ENCODE data around the gene PRCP.

The PRCP gene

DNA sequence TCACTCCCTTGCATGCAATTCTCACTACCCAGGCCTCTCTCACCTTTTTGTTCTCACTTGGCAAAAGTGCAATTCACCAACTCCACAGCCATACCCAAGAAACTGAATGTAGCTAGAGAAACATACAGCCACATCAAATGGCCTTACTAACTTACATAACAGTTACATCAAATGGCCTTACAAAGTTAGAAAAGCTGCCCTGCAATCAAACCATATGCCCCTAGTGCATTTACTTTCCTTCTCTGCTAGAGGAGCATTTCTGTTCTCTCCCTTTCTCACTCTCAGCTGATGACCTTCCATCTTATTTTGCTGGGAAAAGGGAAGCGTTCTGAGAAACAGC is 10.3 kb downstream of the PRCP start:
- TF ChIP-seq POLR2AphosphoS5 (IDR thresholded peaks at IDR 0.05; ENCODE audit: low read depth, low read length), result no peak
- no peak for TF ChIP-seq POLR2A (IDR thresholded peaks at IDR 0.05; ENCODE audit: low read depth, low read length)
- TF ChIP-seq TAF1 (IDR thresholded peaks at IDR 0.05; ENCODE audit: borderline replicate concordance, low read depth, low read length), result no peak

GRCh38 chr11:82889133-82890001 is 10.9 kb downstream of the PRCP start:
- FAIRE-seq, result no peak
- no peak for TF ChIP-seq POLR2A (IDR thresholded peaks at IDR 0.05; ENCODE audit: low read depth, low read length)
- TF ChIP-seq POLR2AphosphoS5 (IDR thresholded peaks at IDR 0.05; ENCODE audit: low read depth, low read length), result no peak
- TF ChIP-seq TAF1 (IDR thresholded peaks at IDR 0.05; ENCODE audit: borderline replicate concordance, low read depth, low read length), result no peak
- DNase-seq (ENCODE audit: insufficient read length), result no peak

More for the DNA sequence above, 10.3 kb downstream of the PRCP start:
- DNase-seq (ENCODE audit: insufficient read length), result no peak
- FAIRE-seq, result peak; percentile 50

DNA sequence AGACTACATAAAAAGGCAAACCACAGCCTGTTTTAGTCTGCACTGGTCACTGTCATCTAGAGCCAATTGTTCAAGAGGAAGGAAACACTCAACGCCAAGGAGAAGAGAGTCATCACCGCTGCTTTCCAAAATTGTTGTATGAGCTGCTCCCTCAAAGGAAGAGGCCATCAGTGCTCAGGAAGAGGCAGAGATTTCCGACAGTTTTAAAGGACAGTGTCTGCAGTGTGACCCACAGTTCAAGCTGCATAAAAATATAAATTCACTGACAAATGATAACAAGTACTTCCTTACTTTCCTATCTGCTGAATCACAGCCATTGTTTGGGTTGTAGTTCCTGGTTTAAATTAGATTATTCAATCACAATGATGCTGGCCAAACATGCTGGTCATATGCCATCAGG is 16.4 kb downstream of the PRCP start:
- FAIRE-seq (no peak), DNase-seq (ENCODE audit: insufficient read length) (no peak)
- TF ChIP-seq POLR2AphosphoS5 (IDR thresholded peaks at IDR 0.05; ENCODE audit: low read depth, low read length) (no peak), TAF1 (IDR thresholded peaks at IDR 0.05; ENCODE audit: borderline replicate concordance, low read depth, low read length) (no peak), POLR2A (IDR thresholded peaks at IDR 0.05; ENCODE audit: low read depth, low read length) (no peak)

DNA sequence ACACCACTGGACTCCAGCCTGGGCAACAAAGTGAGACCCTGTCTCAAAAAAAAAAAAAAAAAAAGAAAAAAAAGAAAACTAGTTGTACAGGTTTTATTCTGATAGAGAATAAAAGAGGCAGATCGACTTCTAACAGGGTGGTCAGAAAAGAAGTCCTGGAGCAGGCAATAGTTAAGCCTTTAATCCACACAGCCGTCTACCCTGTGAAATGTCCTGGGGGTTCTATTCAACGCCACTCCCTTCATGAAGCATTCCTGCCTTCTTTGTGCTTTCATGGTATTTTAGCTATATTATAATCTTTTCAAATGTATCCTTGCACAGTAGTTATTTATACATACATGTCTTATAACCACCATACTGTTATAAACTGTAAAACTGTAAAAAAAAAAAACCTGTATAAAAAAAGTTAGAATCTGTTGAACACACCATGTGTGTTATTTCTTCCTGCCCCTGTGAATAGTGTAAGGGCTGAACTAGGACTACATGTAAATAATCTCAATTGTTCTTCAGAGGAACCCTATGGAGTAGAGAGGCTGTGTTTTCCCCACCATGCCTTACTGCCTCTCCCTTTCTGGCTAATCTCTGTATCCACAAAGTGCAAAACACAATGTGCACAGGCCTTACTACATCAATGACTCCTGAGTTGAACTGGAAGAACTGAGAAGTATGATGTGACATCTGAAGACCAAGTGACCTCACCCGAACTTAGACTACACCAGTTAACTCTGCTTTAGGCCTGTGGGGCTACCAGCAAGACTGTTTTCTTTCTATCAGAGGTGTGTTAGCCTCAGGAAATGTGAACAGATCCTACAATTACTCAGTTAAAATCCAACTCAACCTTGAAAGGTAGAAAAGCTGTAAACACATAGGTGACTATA is 25.3 kb downstream of the PRCP start:
- no peak for DNase-seq (ENCODE audit: insufficient read length)
- no peak for FAIRE-seq
- TF ChIP-seq POLR2AphosphoS5 (IDR thresholded peaks at IDR 0.05; ENCODE audit: low read depth, low read length), result no peak
- TF ChIP-seq TAF1 (IDR thresholded peaks at IDR 0.05; ENCODE audit: borderline replicate concordance, low read depth, low read length), result no peak
- TF ChIP-seq POLR2A (IDR thresholded peaks at IDR 0.05; ENCODE audit: low read depth, low read length), result no peak

DNA sequence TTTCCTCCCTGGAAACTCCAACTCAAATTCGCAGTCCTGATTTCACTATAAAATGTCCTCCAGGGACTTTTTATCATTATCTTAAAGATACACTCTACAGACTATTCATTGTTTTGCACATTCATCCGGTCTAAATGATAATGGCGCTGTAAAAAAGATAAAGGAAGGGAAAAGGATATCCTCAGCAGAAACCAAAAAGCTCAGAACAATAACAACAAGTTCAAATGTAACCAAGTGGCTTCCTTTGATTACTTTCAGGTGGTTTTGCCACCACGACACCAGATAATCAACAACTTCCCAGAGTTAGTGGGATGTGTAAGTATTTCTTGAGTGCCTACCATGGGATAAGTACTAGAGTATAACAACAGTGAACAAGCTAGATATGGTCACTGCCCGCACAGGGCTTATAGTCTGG is 26.3 kb downstream of the PRCP start:
- DNase-seq (ENCODE audit: insufficient read length), result no peak
- TF ChIP-seq TAF1 (IDR thresholded peaks at IDR 0.05; ENCODE audit: borderline replicate concordance, low read depth, low read length), result no peak
- TF ChIP-seq POLR2AphosphoS5 (IDR thresholded peaks at IDR 0.05; ENCODE audit: low read depth, low read length), result no peak
- TF ChIP-seq POLR2A (IDR thresholded peaks at IDR 0.05; ENCODE audit: low read depth, low read length), result no peak
- FAIRE-seq, result no peak

DNA sequence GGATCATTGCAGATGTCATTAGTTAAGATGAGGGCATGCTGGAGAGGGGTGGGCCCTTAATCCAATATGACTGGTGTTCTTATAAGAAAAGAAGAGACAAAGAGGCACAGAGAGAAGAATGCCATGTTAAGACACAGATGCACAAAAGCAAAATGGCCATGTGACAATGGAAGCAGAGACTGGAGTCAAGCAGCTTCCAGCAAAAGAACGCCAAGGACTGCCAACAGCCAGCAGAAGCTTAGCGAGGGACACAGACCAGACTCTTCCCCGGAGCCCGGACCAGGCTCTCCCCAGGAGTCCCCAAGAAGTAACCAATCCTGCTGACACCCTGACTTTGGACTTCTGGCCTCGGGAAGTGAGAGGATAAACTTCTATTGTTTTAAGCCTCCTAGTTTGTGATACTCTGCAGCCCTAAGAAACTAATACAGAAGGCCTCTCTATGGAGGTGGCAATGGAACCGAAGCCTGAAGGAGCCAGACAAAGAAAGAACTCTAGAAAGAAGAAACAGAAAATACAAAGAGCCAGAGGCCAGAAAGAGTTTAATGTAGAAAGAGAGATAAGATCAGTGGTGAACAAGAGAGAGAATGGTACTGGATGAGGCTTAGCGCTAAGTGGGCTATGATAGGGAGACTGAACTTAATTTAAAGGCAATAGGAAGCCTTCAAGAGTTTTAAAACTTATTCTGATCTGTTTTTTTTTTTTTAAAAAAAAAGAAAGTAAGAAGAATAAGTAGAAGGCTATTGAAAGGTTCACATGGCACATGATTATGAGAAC is 27.7 kb downstream of the PRCP start:
- FAIRE-seq, result peak; percentile 48
- DNase-seq (ENCODE audit: insufficient read length), result no peak
- TF ChIP-seq POLR2AphosphoS5 (IDR thresholded peaks at IDR 0.05; ENCODE audit: low read depth, low read length) (no peak), TAF1 (IDR thresholded peaks at IDR 0.05; ENCODE audit: borderline replicate concordance, low read depth, low read length) (no peak), POLR2A (IDR thresholded peaks at IDR 0.05; ENCODE audit: low read depth, low read length) (no peak)

DNA sequence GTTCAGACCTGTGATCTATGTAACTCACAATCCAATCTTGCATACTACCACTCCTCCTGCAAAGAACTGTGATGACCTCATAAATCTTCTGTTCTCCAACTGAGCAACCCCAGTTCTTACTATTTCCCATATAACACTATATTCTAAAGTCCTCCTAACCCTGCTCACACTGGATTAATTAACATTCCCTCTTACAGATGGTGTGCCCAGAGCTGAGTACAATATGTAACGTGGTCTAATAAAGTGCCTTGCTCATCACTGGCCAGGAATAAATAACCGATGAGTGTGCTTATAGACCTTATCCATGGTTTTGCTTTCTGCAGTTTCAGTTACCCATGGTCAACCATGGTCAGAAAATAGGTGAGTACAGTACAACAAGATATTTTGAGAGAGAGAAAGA is 28.6 kb downstream of the PRCP start:
- TF ChIP-seq POLR2A (IDR thresholded peaks at IDR 0.05; ENCODE audit: low read depth, low read length) (no peak), TAF1 (IDR thresholded peaks at IDR 0.05; ENCODE audit: borderline replicate concordance, low read depth, low read length) (no peak), POLR2AphosphoS5 (IDR thresholded peaks at IDR 0.05; ENCODE audit: low read depth, low read length) (no peak)
- FAIRE-seq (no peak), DNase-seq (ENCODE audit: insufficient read length) (no peak)

DNA sequence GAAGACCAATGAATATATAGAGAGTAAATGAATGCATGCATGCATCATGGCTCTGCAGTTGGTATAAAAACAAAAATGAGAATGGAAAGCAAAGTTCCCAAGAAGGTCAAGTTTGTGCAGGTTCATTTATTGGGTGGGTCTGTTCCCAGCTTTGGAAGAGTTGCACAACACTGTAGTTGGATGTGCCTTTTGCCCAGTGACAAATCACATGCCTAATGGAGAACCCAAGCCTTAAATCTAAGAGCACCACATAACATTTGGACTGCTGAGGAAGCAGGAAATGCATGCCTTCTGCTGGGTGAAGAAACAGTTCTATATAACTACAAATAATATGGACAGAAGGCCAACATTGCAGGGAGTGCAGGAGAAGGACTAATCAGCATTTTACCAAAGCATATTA is 30.6 kb downstream of the PRCP start:
- TF ChIP-seq POLR2A (IDR thresholded peaks at IDR 0.05; ENCODE audit: low read depth, low read length) (no peak), POLR2AphosphoS5 (IDR thresholded peaks at IDR 0.05; ENCODE audit: low read depth, low read length) (no peak), TAF1 (IDR thresholded peaks at IDR 0.05; ENCODE audit: borderline replicate concordance, low read depth, low read length) (no peak)
- DNase-seq (ENCODE audit: insufficient read length) (no peak), FAIRE-seq (no peak)

GRCh38 chr11:82867495-82868082 is 32.6 kb downstream of the PRCP start:
- DNase-seq (ENCODE audit: insufficient read length), result no peak
- TF ChIP-seq POLR2A (IDR thresholded peaks at IDR 0.05; ENCODE audit: low read depth, low read length), result no peak
- TF ChIP-seq TAF1 (IDR thresholded peaks at IDR 0.05; ENCODE audit: borderline replicate concordance, low read depth, low read length), result no peak
- no peak for TF ChIP-seq POLR2AphosphoS5 (IDR thresholded peaks at IDR 0.05; ENCODE audit: low read depth, low read length)
- FAIRE-seq, result peak; percentile 77

GRCh38 chr11:82865841-82866240 is 34.4 kb downstream of the PRCP start:
- DNase-seq (ENCODE audit: insufficient read length), result no peak
- no peak for TF ChIP-seq POLR2A (IDR thresholded peaks at IDR 0.05; ENCODE audit: low read depth, low read length)
- no peak for TF ChIP-seq TAF1 (IDR thresholded peaks at IDR 0.05; ENCODE audit: borderline replicate concordance, low read depth, low read length)
- TF ChIP-seq POLR2AphosphoS5 (IDR thresholded peaks at IDR 0.05; ENCODE audit: low read depth, low read length), result no peak
- no peak for FAIRE-seq

DNA sequence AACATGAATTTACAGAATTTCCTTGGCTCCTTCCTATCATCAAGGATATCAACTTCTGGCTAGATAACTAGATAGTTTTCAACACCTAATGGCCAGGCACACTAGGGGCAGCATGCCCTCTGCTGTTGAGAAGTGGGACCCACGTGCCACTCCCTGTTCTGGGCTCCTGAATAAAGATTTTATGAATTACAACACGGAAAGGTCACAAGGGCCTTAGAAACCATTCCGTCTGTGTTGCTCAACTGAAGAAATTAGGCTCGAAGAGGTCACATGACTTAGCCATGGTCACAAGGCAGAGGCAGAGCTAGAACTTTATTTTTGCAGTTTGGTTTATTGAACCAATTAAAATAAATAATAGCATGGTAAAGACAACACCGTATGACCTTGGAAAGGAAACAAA is 36.0 kb downstream of the PRCP start:
- TF ChIP-seq TAF1 (IDR thresholded peaks at IDR 0.05; ENCODE audit: borderline replicate concordance, low read depth, low read length) (no peak), POLR2AphosphoS5 (IDR thresholded peaks at IDR 0.05; ENCODE audit: low read depth, low read length) (no peak), POLR2A (IDR thresholded peaks at IDR 0.05; ENCODE audit: low read depth, low read length) (no peak)
- FAIRE-seq, result peak; percentile 74
- no peak for DNase-seq (ENCODE audit: insufficient read length)
